Mesenchymal stem cell (in vitro differentiated cells and primary cell): ENCODE results near the gene ANKRD33.

ENCODE experiments used
- DNase-seq: peaks from one replicate; pipeline ENCODE4 v3.0.0-alpha.2; 2013
- H2AFZ ChIP-seq: one replicate; pipeline ENCODE4 v1.6.1; 2013; ENCODE audit warnings: low read depth, mild to moderate bottlenecking, control low read depth, inconsistent platforms, low read length, moderate library complexity
- H2AK5ac ChIP-seq: 2 replicates; pipeline ENCODE4 v1.6.1; 2013; ENCODE audit warnings: low read length, moderate library complexity, mild to moderate bottlenecking, inconsistent platforms; ENCODE audit not compliant: severe bottlenecking
- H2BK120ac ChIP-seq: one replicate; pipeline ENCODE4 v1.6.1; 2013; ENCODE audit warnings: low read depth, mild to moderate bottlenecking, inconsistent platforms, low read length, moderate library complexity
- H2BK12ac ChIP-seq, 2 experiments: one replicate each; pipeline ENCODE4 v1.6.1; 2013; ENCODE audit warnings: inconsistent platforms in 2 of 2, low read length in 2 of 2, mild to moderate bottlenecking in 2 of 2, moderate library complexity in 2 of 2, control low read depth in 1 of 2
- H2BK15ac ChIP-seq: one replicate; pipeline ENCODE4 v1.6.1; 2013; ENCODE audit warnings: mild to moderate bottlenecking, low read depth, inconsistent platforms; ENCODE audit not compliant: poor library complexity, severe bottlenecking
- H2BK5ac ChIP-seq: 2 replicates; pipeline ENCODE4 v1.6.1; 2013; ENCODE audit warnings: low read depth, mild to moderate bottlenecking, low read length, control low read depth, inconsistent platforms; ENCODE audit not compliant: poor library complexity, severe bottlenecking
- H3K14ac ChIP-seq, 2 experiments: one replicate each; pipeline ENCODE4 v1.6.1; 2013; ENCODE audit warnings: inconsistent platforms in 2 of 2, low read length in 2 of 2, control low read depth in 1 of 2, mild to moderate bottlenecking in 1 of 2, moderate library complexity in 1 of 2
- H3K18ac ChIP-seq, 2 experiments: one replicate each; pipeline ENCODE4 v1.6.1; 2013; ENCODE audit warnings: inconsistent platforms in 2 of 2, low read length in 2 of 2, control low read depth in 1 of 2, low read depth in 1 of 2, mild to moderate bottlenecking in 1 of 2
- H3K23ac ChIP-seq, 2 experiments: one replicate each; pipeline ENCODE4 v1.6.1; 2013; ENCODE audit warnings: inconsistent platforms in 2 of 2, low read length in 2 of 2, mild to moderate bottlenecking in 2 of 2, moderate library complexity in 2 of 2, control low read depth in 1 of 2
- H3K27ac ChIP-seq: 2 replicates; pipeline ENCODE4 v1.5.1; 2013; ENCODE audit warnings: mild to moderate bottlenecking, moderate library complexity, low read length, control low read depth, inconsistent platforms; ENCODE audit not compliant: poor library complexity, severe bottlenecking
- H3K27me3 ChIP-seq, 2 experiments: 2 replicates each; pipeline versions ENCODE4 v1.6.1 to v1.7.0; 2013; ENCODE audit warnings: low read length in 2 of 2, mild to moderate bottlenecking in 2 of 2, moderate library complexity in 2 of 2, control low read depth in 1 of 2, inconsistent platforms in 1 of 2; ENCODE audit not compliant: control insufficient read depth in 1 of 2, insufficient read depth in 1 of 2
- H3K36me3 ChIP-seq, 2 experiments: 2 replicates each; pipeline versions ENCODE4 v1.6.1 to v1.7.0; 2013; ENCODE audit warnings: low read length in 2 of 2, control low read depth in 1 of 2, inconsistent platforms in 1 of 2, low read depth in 1 of 2, mild to moderate bottlenecking in 1 of 2; ENCODE audit not compliant: insufficient read depth in 2 of 2, control insufficient read depth in 1 of 2
- H3K4ac ChIP-seq, 2 experiments: one replicate each; pipeline ENCODE4 v1.6.1; 2013; ENCODE audit warnings: inconsistent platforms in 2 of 2, low read length in 2 of 2, mild to moderate bottlenecking in 2 of 2, moderate library complexity in 2 of 2, control low read depth in 1 of 2, low read depth in 1 of 2
- H3K4me1 ChIP-seq: 2 replicates; pipeline ENCODE4 v1.6.1; 2013; ENCODE audit warnings: low read depth, low read length, control low read depth; ENCODE audit not compliant: control insufficient read depth, insufficient read depth
- H3K4me2 ChIP-seq: 2 replicates; pipeline ENCODE4 v1.6.1; 2013; ENCODE audit warnings: low read length, mild to moderate bottlenecking, inconsistent platforms; ENCODE audit not compliant: poor library complexity, severe bottlenecking
- H3K4me3 ChIP-seq, 2 experiments: 2 replicates each; pipeline versions ENCODE4 v1.5.1 to v1.7.0; 2013; ENCODE audit warnings: low read length in 2 of 2, mild to moderate bottlenecking in 2 of 2, control low read depth in 1 of 2, low read depth in 1 of 2; ENCODE audit not compliant: insufficient read depth in 1 of 2
- H3K79me1 ChIP-seq: replicated peaks from 2 replicates; pipeline ENCODE4 v1.6.1; 2013; ENCODE audit warnings: mild to moderate bottlenecking, control low read depth, low read length, inconsistent platforms; ENCODE audit not compliant: poor library complexity, severe bottlenecking
- H3K9ac ChIP-seq: 2 replicates; pipeline ENCODE4 v1.7.0; 2013; ENCODE audit warnings: mild to moderate bottlenecking, low read length, moderate library complexity
- H3K9me3 ChIP-seq: 2 replicates; pipeline ENCODE4 v1.7.0; 2013; ENCODE audit warnings: mild to moderate bottlenecking, low read length; ENCODE audit not compliant: control insufficient read depth
- H4K8ac ChIP-seq: one replicate; pipeline ENCODE4 v1.6.1; 2013; ENCODE audit warnings: inconsistent platforms, mild to moderate bottlenecking, low read length, moderate library complexity
- H4K91ac ChIP-seq: one replicate; pipeline ENCODE4 v1.6.1; 2013; ENCODE audit warnings: mild to moderate bottlenecking, low read length, inconsistent platforms
- WGBS: methylation state at CpG from one replicate; pipeline ENCODE4 v1.1.7; 2013; ENCODE audit warnings: mixed read lengths; 5-methylcytosine and 5-hydroxymethylcytosine counted together

Gene ANKRD33

GRCh38 chr12:51889216-51890132 lies 1.6 kb downstream of the ANKRD33 start:
- Histone ChIP-seq H3K27ac (no peak overlapping the region), H2AFZ (no peak overlapping the region), H2BK5ac (no peak overlapping the region), H3K79me1 (no peaks in the 10 kb centered on the region), H3K36me3 (no peaks in the 10 kb centered on the region), H3K4ac (peak overlapping the region; percentile 39 to 47), H2BK15ac (no peak overlapping the region), H3K9ac (peak overlapping the region; percentile 82), H3K23ac (no peak overlapping the region), H2AK5ac (no peak overlapping the region), H3K4me3 (peak overlapping the region in 1 of 2 experiments; percentile 77), H2BK12ac (peak overlapping the region; percentile 29 to 89), H3K14ac (peak overlapping the region in 1 of 2 experiments; percentile 15), H3K4me1 (peaks cover 7% of the 10 kb centered on the region), H4K91ac (peak overlapping the region; percentile 70), H3K4me2 (no peak overlapping the region), H3K27me3 (no peaks in the 10 kb centered on the region), H4K8ac (peak overlapping the region; percentile 56), H2BK120ac (no peak overlapping the region), H3K9me3 (no peaks in the 10 kb centered on the region), H3K18ac (peak overlapping the region in 1 of 2 experiments; percentile 82)
- 88% methylated on average over 17 of the region's 21 CpGs for WGBS
- no peak for DNase-seq

GRCh38 chr12:51890133-51890464 lies 2.2 kb downstream of the ANKRD33 start:
- Histone ChIP-seq H3K4me2 (no peak overlapping the region), H3K9ac (peak overlapping the region; percentile 82), H3K27me3 (no peaks in the 10 kb centered on the region), H2AK5ac (no peak overlapping the region), H3K27ac (no peak overlapping the region), H2BK120ac (no peak overlapping the region), H3K36me3 (no peaks in the 10 kb centered on the region), H3K14ac (no peak overlapping the region), H2BK15ac (no peak overlapping the region), H2BK5ac (no peak overlapping the region), H3K79me1 (no peaks in the 10 kb centered on the region), H4K8ac (no peak overlapping the region), H3K9me3 (no peaks in the 10 kb centered on the region), H3K23ac (no peak overlapping the region), H3K4me3 (peak overlapping the region in 1 of 2 experiments; percentile 77), H3K18ac (no peak overlapping the region), H2BK12ac (peak overlapping the region in 1 of 2 experiments; percentile 66), H4K91ac (peak overlapping the region; percentile 11), H2AFZ (no peak overlapping the region), H3K4me1 (peaks cover 7% of the 10 kb centered on the region), H3K4ac (no peak overlapping the region)
- DNase-seq = no peak
- WGBS = 85% methylated on average over 2 of the region's 2 CpGs

GRCh38 chr12:51890511-51891171 lies 2.7 kb downstream of the ANKRD33 start:
- H3K14ac ChIP-seq = no peak overlapping the region
- no peak overlapping the region for H3K23ac ChIP-seq
- WGBS = 87% methylated on average over 22 of the region's 22 CpGs
- H3K18ac ChIP-seq = no peak overlapping the region
- H3K9me3 ChIP-seq = no peaks in the 10 kb centered on the region
- no peaks in the 10 kb centered on the region for H3K79me1 ChIP-seq
- no peak overlapping the region for H3K27ac ChIP-seq
- H2AK5ac ChIP-seq = no peak overlapping the region
- no peak overlapping the region for H2BK120ac ChIP-seq
- no peaks in the 10 kb centered on the region for H3K27me3 ChIP-seq
- H3K4me1 ChIP-seq = peaks cover 7% of the 10 kb centered on the region
- H2BK12ac ChIP-seq = peak overlapping the region in 1 of 2 experiments; percentile 27
- no peaks in the 10 kb centered on the region for H3K36me3 ChIP-seq
- peak overlapping the region; percentile 82 for H3K9ac ChIP-seq
- peak overlapping the region; percentile 77 for H4K91ac ChIP-seq
- no peak overlapping the region for H3K4ac ChIP-seq
- no peak overlapping the region for H4K8ac ChIP-seq
- no peak overlapping the region for H2BK5ac ChIP-seq
- no peak overlapping the region for H2AFZ ChIP-seq
- H2BK15ac ChIP-seq = peak overlapping the region; percentile 71
- no peak overlapping the region for H3K4me2 ChIP-seq
- DNase-seq = no peak
- no peak overlapping the region for H3K4me3 ChIP-seq

DNA sequence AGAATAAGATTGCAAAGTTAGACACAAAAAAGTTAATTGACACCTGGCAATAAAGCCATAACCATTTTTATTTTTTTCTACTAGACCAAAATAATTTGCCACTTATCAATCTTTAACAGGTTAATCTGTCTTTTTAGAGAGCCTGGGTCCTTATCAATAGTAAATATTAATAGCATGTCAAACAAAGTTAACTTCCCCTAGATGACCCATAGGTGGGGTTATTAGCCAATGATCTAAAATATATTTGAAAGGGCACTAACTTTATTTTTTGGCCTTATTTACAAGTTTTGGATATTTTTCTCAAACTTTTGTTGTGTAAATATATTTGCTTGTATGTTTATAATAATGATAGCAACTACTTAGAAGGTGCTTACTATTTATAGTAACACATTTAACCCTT lies 3.9 kb downstream of the ANKRD33 start:
- Histone ChIP-seq H3K4ac (no peak overlapping the region), H3K9me3 (no peaks in the 10 kb centered on the region), H3K27me3 (no peaks in the 10 kb centered on the region), H3K36me3 (no peaks in the 10 kb centered on the region), H3K9ac (peak overlapping the region; percentile 65), H3K4me3 (no peak overlapping the region), H4K91ac (no peak overlapping the region), H2AK5ac (no peak overlapping the region), H2BK5ac (no peak overlapping the region), H3K4me1 (peaks cover 3% of the 10 kb centered on the region), H3K4me2 (no peak overlapping the region), H3K27ac (no peak overlapping the region), H3K23ac (no peak overlapping the region), H4K8ac (no peak overlapping the region), H2AFZ (no peak overlapping the region), H2BK120ac (no peak overlapping the region), H3K79me1 (no peaks in the 10 kb centered on the region), H3K18ac (no peak overlapping the region), H2BK12ac (no peak overlapping the region), H3K14ac (no peak overlapping the region), H2BK15ac (no peak overlapping the region)
- peak; percentile 47 for DNase-seq
